Natural killer cell (primary cell): Measurements from ENCODE around the gene METTL2B. TPM values are rescaled to one million over a fixed set of nuclear protein-coding genes. Genes with fewer than 3 reads are reported as not detected.
A peak's percentile ranks its signal among the peaks of the same experiment; 100 is the strongest.
"Not testable (repeated sequence)": the region's sequence is repeated elsewhere in the genome, so short reads cannot be mapped to it uniquely, and the experiment has no call there.

Source experiments
- ATAC-seq, 3 donors: fragments of 150-1000 bp in 2 of 3; fragments of 200-7000 bp in 1 of 3; cut with Tn5 transposase; 1 replicate in 1 of 3; 2 replicates in 2 of 3; pipeline ENCODE4 v1.10.0; 2021; ENCODE audit warnings: mild to moderate bottlenecking in 2 of 3, moderate library complexity in 2 of 3
- DNase-seq, 2 donors: peaks; one replicate each; pipeline versions ENCODE4 v3.0.0 to v3.0.0-alpha.2; 2013 to 2021; ENCODE audit warnings: mixed read lengths in 1 of 2
- H3K27ac ChIP-seq: one replicate; pipeline ENCODE4 v1.5.1; 2013; ENCODE audit warnings: mild to moderate bottlenecking, low read length
- H3K27me3 ChIP-seq: one replicate; pipeline ENCODE4 v1.6.1; 2013; ENCODE audit warnings: low read length; ENCODE audit not compliant: control insufficient read depth, insufficient read depth
- H3K36me3 ChIP-seq: one replicate; pipeline ENCODE4 v1.6.1; 2013; ENCODE audit warnings: low read length; ENCODE audit not compliant: control insufficient read depth, insufficient read depth
- H3K4me1 ChIP-seq: one replicate; pipeline ENCODE4 v1.6.1; 2013; ENCODE audit warnings: low read length; ENCODE audit not compliant: control insufficient read depth, insufficient read depth
- H3K4me3 ChIP-seq: one replicate; pipeline ENCODE4 v1.5.1; 2013; ENCODE audit warnings: low read length
- H3K9me3 ChIP-seq: one replicate; pipeline ENCODE4 v1.6.1; 2013; ENCODE audit warnings: low read length; ENCODE audit not compliant: control insufficient read depth, insufficient read depth
- H3K27ac Mint-ChIP-seq, 2 donors: one replicate each; pipeline ENCODE4 v1.8.0; 2022; ENCODE audit warnings: mild to moderate bottlenecking in 2 of 2, mixed read lengths in 2 of 2, moderate library complexity in 1 of 2
- H3K27me3 Mint-ChIP-seq, 2 donors: one replicate each; pipeline ENCODE4 v1.8.0; 2022; ENCODE audit warnings: low read depth in 2 of 2, mixed read lengths in 2 of 2
- H3K36me3 Mint-ChIP-seq: one replicate; pipeline ENCODE4 v1.8.0; 2022; ENCODE audit warnings: mixed read lengths
- H3K4me1 Mint-ChIP-seq, 2 donors: one replicate each; pipeline ENCODE4 v1.8.0; 2022; ENCODE audit warnings: mixed read lengths in 2 of 2
- H3K4me3 Mint-ChIP-seq: one replicate; pipeline ENCODE4 v1.8.0; 2022; ENCODE audit warnings: mild to moderate bottlenecking, moderate library complexity, mixed read lengths
- H3K9me3 Mint-ChIP-seq, 2 donors: one replicate each; pipeline ENCODE4 v1.8.0; 2022; ENCODE audit warnings: mixed read lengths in 2 of 2
- WGBS: methylation state at CpG from one replicate; pipeline ENCODE4 v1.1.7; 2013; ENCODE audit warnings: missing lambda C conversion rate; ENCODE audit not compliant: insufficient coverage; 5-methylcytosine and 5-hydroxymethylcytosine counted together
- intact Hi-C: fragments of 100-400 bp; cut with micrococcal nuclease; formaldehyde crosslinking; loops from one replicate; pipeline ENCODE4 v1.14.2; 2022
- total RNA-seq, 4 donors: library from RNA; stranded (reverse); fragments of 120-200 nt in 1 of 4; gene quantifications; one replicate each; pipeline versions ENCODE4 v1.2.3 to v1.2.4, GENCODE V29; 2013 to 2022
- TF ChIP-seq, protein P1 (sequence below): fragments of 200-600 bp; IDR thresholded peaks from one replicate; pipeline ENCODE4 v1.8.0; 2022; ENCODE audit warnings: antibody characterized with exemption

The METTL2B gene, protein sequence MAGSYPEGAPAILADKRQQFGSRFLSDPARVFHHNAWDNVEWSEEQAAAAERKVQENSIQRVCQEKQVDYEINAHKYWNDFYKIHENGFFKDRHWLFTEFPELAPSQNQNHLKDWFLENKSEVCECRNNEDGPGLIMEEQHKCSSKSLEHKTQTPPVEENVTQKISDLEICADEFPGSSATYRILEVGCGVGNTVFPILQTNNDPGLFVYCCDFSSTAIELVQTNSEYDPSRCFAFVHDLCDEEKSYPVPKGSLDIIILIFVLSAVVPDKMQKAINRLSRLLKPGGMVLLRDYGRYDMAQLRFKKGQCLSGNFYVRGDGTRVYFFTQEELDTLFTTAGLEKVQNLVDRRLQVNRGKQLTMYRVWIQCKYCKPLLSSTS
- 10 to 100 TPM; 16.1 to 20.8 (median 20.0) TPM for total RNA-seq
- total RNA-seq (2013): 29.4 TPM

DNA sequence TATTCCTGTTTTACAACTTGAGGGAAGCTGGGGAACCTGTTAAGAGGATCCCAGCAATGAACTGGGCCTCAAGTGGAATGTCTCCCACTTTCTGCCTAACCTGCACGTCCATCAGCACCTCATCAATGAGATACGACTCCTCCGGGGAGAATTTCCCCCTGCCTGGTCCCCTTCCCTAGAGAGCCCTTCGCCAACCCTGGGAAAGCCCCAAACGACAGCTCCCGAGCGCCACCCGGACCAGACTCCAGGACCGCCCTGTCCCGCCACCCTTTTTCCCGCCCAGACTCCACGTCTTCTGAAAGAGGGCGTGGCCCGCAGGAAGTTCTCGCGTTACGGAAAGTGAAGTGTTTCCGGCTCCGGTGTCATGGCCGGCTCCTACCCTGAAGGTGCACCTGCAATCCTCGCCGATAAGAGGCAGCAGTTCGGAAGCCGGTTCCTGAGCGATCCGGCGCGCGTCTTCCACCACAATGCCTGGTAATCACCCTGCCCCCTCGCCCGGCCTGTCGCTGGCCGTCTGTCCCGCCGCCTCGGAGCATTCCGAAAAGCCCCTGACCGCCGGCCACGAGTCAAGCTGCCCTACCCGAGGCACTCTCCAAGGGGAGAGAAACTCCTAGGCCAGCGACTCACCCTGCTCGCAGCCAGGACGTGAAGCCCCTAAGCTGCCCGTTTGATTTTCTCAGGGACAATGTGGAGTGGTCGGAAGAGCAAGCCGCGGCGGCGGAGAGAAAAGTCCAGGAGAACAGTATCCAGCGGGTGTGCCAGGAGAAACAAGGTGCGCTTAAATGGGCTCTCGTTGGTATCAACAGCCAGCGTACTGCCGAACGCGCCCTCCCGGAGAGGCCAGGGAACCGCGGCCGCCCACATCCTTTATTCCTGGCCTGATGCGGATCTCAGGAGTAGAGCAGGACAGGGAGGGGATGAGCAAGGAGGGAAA, at the start of gene METTL2B:
Gene METTL2B (plus strand): TSS at position 347 of the 934 bp plus-strand sequence. CDS start 18 bp downstream, at position 365.
- not testable (repeated sequence) for H3K36me3 Mint-ChIP-seq

DNA sequence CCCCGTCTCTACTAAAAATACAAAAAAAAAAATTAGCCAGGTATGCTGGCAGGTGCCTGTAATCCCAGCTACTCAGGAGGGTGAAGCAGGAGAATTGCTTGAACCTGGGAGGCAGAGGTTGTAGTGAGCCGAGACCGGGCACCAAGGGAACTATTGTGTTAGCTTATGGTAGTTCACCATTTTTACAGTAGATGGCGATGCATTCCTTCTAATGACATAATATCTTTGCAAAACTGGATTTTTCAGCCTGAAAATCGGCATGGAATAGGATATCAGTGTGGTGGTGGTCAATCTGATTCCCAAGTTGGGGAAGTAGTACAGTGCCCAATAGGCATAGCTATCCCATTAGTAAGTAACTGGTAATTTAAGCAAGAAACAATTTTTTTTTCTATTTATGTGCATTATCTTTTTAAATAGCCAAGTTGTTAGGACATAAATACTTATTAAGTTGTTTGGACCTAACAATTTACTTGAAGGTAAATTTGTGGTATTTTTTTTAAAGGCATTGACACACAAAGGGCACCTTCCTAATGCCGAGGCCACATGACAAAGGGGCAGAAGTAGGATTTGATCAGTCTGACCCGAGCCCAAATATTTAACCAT, 49.2 kb upstream of the METTL2B start:
- intact Hi-C loops: loop anchor here (1.0 to 2.0 kb wide), 2 partner anchors 32 to 455 kb away; no protein-coding TSS in a partner anchor
- peak in 1 of 2 donors; percentile 80 for DNase-seq
- TF ChIP-seq, protein P1, sequence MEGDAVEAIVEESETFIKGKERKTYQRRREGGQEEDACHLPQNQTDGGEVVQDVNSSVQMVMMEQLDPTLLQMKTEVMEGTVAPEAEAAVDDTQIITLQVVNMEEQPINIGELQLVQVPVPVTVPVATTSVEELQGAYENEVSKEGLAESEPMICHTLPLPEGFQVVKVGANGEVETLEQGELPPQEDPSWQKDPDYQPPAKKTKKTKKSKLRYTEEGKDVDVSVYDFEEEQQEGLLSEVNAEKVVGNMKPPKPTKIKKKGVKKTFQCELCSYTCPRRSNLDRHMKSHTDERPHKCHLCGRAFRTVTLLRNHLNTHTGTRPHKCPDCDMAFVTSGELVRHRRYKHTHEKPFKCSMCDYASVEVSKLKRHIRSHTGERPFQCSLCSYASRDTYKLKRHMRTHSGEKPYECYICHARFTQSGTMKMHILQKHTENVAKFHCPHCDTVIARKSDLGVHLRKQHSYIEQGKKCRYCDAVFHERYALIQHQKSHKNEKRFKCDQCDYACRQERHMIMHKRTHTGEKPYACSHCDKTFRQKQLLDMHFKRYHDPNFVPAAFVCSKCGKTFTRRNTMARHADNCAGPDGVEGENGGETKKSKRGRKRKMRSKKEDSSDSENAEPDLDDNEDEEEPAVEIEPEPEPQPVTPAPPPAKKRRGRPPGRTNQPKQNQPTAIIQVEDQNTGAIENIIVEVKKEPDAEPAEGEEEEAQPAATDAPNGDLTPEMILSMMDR: peak; percentile 88
- Histone ChIP-seq H3K4me1 (peaks cover 15% of the 10 kb centered on the region), H3K4me3 (no peak overlapping the region), H3K27ac (no peak overlapping the region), H3K9me3 (no peaks in the 10 kb centered on the region), H3K27me3 (peaks cover 2% of the 10 kb centered on the region), H3K36me3 (no peaks in the 10 kb centered on the region)
- ATAC-seq: peak; percentile 28 to 51 (median 36)
- H3K36me3 Mint-ChIP-seq: no peaks in the 10 kb centered on the region
- no peak overlapping the region for H3K27ac Mint-ChIP-seq
- H3K27me3 Mint-ChIP-seq: peaks cover 7 to 15% of the 10 kb centered on the region in 2 donors
- 28% methylated on average over 6 of the region's 7 CpGs for WGBS
- no peaks in the 10 kb centered on the region for H3K9me3 Mint-ChIP-seq
- H3K4me1 Mint-ChIP-seq: peaks cover 14 to 19% of the 10 kb centered on the region in 2 donors
- no peak overlapping the region for H3K4me3 Mint-ChIP-seq

More for the DNA sequence above, at the start of gene METTL2B:
- peak; percentile 79 to 95 for DNase-seq
- Histone ChIP-seq H3K4me1 (peaks cover 13% of the 10 kb centered on the region), H3K4me3 (peak within 1 kb of the TSS; percentile 88), H3K27ac (peak within 1 kb of the TSS; percentile 88), H3K36me3 (peaks cover 12% of the 10 kb centered on the region)
- Mint-ChIP-seq H3K27ac (peak within 1 kb of the TSS; percentile 97), H3K4me3 (peak within 1 kb of the TSS; percentile 94), H3K4me1 (peaks cover 18 to 22% of the 10 kb centered on the region in 2 donors)
- peak; percentile 95 to 96 (median 95) for ATAC-seq
- not testable (repeated sequence) for H3K9me3 Mint-ChIP-seq, H3K27me3 ChIP-seq, H3K27me3 Mint-ChIP-seq, H3K9me3 ChIP-seq
- TF ChIP-seq, protein P1: peak; percentile 52
- intact Hi-C loops: loop anchor here (1.0 to 5.0 kb wide), 2 partner anchors 21 to 406 kb away; partner anchors contain the start of gene HILPDA
- under 1% methylated on average over 61 of the region's 62 CpGs for WGBS

DNA sequence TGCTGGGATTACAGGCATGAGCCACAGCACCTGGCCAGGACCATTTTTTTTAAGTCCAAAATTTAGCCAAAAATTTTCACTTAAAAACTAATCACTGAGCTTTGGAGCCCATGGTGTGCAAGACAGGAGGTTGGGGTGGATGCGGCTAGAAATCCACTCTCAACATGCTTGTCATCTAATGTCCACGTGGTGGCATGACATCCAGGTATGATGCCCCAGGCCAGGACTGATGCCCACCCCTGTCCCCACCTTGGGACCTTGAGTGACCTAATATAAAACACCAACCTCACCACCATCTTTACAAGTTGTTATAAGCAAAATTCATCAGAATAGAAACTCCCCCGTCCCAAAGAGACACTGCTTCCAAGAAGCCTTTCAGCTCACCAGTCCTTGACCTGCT, 46.3 kb upstream of the METTL2B start:
- DNase-seq (no peak), ATAC-seq (no peak)
- Mint-ChIP-seq H3K36me3 (no peaks in the 10 kb centered on the region), H3K27me3 (peaks cover 14 to 23% of the 10 kb centered on the region in 2 donors), H3K4me3 (no peak overlapping the region), H3K4me1 (no peaks in the 10 kb centered on the region), H3K27ac (no peak overlapping the region), H3K9me3 (no peaks in the 10 kb centered on the region)
- Histone ChIP-seq H3K4me3 (no peak overlapping the region), H3K4me1 (no peaks in the 10 kb centered on the region), H3K27me3 (peaks cover 2% of the 10 kb centered on the region), H3K9me3 (no peaks in the 10 kb centered on the region), H3K36me3 (no peaks in the 10 kb centered on the region), H3K27ac (no peak overlapping the region)
- TF ChIP-seq, protein P1: no peak
- WGBS: 87% methylated on average over 3 of the region's 3 CpGs
- intact Hi-C loops: no loop called here
